HG02588 (cell line): ENCODE measurements around the gene FOXJ3.

Experiments
- ATAC-seq: cut with Tn5 transposase; IDR thresholded peaks from one replicate; pipeline ENCODE4 v1.9.1; 2021; ENCODE audit warnings: mild to moderate bottlenecking, moderate library complexity; ENCODE audit not compliant: unreplicated experiment

The FOXJ3 gene

GRCh38 chr1:42335050-42335808 is at the start of gene FOXJ3:
Gene FOXJ3, minus strand, starts transcription at chr1:42335235. Its CDS starts 24,142 bp downstream, at chr1:42311093.
- ATAC-seq = peak; percentile 78

DNA sequence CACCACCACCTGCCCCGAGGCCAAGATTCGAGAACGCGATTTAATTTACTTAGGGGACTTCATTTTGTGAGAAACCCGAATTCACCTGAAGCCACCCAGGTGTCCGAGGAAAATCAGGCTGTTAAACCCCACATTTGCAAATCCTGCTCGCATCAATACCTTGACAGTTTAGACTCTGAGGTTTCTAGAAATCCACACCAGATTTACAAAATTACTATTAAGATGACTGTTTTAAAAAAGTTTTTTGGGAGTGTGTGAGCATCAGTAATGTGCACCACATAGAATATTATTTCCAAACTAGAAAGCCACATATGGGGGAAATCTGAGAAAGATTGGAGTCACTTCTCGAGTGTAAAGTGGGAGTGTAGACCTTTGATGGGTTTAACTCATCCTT is 46.2 kb upstream of the FOXJ3 start:
- no peak for ATAC-seq

DNA sequence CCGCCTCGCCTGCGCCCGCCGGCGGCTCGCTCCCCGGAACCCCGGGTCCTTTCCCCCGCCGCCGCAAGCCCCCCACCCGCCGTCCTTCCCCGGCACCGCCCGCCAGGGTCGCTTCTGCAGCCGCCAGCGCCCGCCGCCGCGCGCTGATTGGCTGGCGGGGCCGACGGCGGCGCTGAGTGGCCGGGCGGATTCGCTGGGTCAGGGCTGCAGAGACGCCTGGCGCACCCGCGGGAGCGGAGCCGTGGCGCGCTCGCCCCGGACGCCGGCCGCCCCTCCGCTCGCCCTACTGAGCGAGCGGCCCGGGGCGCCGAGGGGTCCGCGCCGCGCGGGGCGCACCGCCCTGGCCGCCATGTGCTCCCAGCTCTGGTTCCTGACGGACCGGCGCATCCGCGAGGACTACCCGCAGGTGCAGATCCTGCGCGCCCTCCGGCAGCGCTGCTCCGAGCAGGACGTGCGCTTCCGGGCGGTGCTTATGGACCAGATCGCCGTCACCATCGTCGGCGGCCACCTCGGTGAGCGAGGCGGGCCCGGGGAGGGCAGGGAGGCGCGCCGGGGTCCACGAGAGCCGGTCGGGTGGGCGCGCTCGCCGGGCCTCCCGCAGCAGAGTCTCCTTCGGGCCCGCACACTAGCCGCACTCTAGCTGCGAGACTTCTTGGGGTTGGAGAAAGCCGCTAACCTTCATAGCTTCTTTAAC is 45.7 kb upstream of the FOXJ3 start, which contains the start of gene RIMKLA:
Gene RIMKLA (plus strand): TSS at position 207 of the 694 bp plus-strand sequence. CDS start 143 bp downstream, at position 350.
- peak; percentile 89 for ATAC-seq

DNA sequence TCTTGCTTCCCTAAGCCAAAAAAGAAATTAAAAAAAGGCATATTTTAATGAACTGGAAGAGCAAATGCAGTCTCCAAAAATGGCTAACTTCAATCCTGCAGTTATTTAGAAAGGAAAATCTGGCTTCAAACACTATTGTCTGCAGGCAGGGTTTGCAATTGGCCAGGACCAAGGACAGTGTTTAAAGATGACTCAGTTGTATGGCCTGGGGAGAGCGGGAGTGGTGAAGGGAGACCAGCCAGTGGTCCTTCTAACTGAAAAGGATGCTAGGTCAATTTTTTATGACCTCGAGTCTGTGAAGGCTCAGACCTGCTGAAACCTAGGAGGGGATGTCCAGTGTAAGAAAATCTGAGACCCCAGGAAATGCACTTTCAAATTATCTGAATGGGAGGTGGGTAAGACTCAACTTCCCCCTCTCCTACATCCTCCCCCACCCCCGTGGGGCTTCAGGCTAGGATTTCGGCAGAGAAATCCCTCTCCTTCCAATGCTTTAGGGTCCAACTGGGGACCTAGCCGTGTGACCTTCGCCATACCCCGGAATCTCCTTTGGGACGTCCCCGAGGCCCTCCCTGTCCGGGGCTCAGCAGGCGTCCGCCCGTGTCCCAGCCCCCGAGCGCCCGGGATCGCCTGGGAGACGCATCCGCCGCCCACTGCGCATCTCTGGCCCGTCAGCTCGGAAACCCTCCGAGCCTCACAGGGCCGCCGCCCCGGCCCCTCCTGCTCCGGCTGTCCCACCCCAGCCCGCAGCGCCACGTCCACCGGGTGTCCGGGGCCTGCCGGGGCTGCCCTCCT is 45.0 kb upstream of the FOXJ3 start:
- ATAC-seq = peak; percentile 41

DNA sequence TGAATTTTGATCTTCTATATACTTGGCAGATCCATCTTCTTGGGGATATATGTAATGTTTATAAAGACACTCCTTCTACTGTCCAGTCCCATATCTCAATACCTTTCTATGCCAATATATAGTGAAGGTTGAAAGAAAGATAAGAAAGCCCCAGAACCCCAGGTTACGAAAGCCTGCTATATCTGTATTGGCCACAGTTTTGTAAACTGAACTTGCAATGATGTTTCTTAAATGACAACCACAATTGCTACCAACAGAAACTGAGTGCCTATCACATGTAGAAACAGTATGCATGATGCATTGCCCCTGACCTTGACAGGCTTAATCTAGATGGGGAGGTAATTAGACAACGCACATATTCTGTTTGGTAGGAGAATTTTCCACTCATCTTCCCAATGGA is 37.8 kb upstream of the FOXJ3 start:
- no peak for ATAC-seq

DNA sequence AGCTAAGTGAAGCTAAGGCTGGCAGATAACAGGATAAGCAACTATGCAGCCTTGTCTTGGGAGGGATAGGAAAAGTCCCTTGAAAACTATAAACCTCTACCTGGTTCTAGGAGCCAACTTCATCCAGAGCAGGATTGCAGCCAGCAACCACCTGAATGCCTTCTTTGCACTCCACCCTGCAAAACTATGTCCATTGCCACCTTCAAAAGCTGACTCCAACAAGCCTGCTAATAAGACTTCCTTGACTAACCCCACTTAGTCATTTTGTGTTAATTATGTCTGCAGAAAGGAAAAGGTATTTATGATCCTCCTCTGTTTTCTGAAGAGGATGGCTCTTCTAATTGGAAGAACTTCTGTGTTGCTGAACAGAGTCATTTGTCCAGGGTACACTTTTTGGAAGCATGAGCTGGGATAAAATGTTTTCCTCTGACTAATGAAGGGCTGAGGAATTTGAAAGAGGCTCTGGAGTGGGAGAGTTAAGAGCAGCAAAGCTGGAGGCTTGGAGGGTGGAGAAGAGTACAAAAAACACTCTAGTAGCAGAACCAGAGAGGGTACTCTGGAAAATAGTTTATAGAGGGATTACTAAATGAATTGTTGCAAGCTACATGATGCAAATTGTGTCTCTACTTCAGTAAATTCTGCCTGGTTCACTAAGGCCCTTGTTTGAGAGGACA is 36.0 kb upstream of the FOXJ3 start:
- no peak for ATAC-seq

GRCh38 chr1:42369471-42369870 is 34.4 kb upstream of the FOXJ3 start:
- ATAC-seq = no peak

DNA sequence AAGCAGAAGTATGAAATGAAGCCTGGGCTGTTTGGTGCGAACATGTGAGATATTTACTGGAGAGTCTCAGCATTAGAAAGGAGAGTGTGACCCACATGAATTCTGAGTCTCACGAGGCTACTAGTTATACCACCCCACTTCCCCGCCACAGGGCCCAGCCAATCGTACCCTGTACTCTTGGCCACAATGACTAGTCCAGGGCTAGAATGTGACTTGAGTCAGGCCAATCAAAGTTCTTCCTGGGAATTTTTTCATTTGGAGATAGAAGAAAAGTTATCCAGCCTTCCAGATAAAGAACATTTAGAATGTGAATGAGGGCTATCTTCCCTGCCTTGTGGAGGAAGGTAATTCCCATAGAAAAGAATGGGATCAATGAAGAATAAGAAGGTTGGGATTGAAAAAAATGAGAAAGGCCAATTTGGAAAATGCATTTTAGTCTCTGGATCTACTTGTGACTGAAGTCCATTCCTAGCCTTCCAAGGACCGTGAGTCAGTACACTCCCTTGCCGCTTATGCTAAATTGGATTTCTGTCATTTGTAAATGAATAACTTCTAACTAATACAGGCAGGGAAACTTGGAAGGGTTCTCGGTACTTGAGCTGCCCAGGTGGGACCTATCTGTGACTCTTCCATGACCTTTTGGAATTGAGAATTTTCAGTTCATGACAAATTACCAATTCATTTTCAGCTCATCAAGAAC is 33.2 kb upstream of the FOXJ3 start:
- no peak for ATAC-seq

DNA sequence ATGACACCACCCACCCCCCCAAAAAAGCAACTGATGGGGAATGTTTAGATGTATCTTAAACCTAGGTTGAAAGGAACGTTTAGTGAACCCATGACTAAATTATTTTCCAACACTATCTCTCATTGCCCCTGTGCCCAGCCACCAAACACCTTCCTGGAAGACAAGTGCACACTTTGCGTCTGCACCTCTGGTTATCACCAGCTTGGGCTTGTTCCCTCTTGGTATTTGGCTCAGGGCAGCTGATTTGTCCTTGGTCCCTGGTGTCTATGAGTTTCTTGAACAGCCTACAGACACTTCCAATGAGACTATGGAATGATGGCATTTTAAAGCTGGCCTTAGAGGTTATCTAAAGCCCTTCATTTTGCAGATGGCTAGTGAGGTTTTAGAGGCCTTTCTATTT is 30.1 kb upstream of the FOXJ3 start:
- ATAC-seq = no peak

DNA sequence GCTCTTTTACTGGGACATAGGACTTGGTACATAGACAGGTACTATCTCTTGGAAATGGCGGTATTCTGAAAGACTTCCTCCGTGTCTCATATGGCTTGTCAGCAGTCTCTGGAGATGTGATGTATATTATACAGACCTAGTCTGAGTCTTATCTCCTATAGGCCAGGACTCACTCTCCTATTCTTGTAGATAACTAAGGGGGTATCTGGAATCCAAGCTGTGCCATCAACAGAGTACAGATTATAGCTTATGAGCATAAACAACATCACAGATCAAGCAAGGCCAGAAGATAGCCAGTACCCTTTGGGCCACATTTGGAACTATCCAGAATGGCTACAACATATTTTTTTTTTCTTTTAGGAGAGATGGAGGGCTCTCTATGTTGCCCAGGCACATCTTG is 29.5 kb upstream of the FOXJ3 start:
- ATAC-seq = no peak

DNA sequence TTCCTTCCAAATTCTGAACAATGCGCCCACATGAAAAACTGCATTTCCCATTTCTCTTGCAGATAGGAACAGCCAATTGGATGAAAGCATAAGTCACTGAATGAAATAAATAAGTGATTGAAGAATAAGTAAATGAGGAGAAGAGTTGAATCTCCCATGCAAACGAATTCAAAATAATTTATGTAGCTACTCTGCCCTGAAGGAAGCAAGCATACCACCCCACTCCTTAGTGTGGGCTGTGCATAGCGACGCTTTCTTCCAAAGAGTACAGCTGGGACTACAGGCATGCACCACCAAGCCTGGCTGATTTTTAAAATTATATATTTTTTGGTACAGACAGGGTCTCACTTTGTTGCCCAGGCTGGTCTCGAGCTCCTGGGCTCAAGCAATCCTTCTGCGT is 29.1 kb upstream of the FOXJ3 start:
- ATAC-seq = no peak

DNA sequence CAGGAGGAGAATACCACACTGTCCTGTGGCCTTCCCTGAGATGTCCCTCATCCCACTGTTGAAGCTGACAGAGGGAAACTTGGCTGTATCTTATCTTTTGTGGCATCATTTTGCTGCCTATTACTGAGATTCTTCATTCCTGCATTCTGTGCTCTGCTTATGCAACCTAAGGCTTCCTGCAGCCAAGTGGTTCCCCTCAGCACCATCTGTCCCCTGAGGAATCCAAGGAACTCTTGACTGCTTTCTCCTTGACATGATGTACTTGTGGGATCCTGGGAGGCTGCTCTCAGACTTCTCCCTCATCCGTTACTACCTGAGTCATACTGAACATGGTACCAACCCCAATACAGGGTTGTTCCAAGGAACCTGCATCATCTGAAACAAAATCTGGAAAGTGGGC is 24.4 kb upstream of the FOXJ3 start:
- ATAC-seq = no peak

DNA sequence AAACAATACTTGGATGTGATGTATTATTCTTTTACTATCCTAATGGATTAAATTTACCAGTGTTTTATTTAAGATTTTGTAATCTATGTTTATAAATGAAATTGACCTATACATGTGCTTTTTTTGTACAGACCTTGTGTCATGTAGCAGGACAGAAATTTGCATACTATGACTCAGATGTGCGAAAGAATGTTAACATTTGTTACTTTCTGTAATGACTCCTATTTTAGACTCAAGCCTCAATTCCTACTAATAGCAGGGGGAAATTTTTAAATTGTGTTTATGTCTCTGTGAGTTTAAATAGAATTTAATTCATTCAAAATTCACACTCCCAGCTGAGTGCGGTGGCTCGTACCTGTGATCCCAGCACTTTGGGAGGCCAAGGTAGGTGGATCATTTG is 23.8 kb upstream of the FOXJ3 start:
- no peak for ATAC-seq

DNA sequence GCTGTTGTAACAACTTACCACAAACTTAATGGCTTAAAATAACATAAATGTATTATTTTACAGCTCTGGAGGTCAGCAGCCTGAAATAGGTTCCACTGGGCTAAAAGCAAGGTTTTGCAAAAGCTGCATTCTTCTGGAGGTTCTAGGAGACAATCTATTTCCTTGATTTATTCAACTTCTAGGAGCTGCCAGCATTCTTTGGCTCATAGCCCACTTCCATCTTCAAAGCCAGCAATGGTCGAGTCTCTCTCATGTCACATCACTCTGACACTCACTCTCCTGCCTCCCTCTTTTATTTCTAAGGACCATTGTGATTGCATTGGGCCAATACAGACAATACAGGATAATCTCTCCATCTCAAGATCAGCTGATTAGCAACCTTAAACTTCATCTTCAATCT is 15.1 kb upstream of the FOXJ3 start:
- ATAC-seq = no peak

- ATAC-seq = no peak
Observed at GRCh38 chr1:42348498-42348897, 13.5 kb upstream of the FOXJ3 start.

- no peak for ATAC-seq
Observed at GRCh38 chr1:42343049-42343448, 8.0 kb upstream of the FOXJ3 start.

- no peak for ATAC-seq
Observed at GRCh38 chr1:42340901-42341300, 5.9 kb upstream of the FOXJ3 start.

GRCh38 chr1:42340093-42340492 is 5.1 kb upstream of the FOXJ3 start:
- ATAC-seq = no peak

DNA sequence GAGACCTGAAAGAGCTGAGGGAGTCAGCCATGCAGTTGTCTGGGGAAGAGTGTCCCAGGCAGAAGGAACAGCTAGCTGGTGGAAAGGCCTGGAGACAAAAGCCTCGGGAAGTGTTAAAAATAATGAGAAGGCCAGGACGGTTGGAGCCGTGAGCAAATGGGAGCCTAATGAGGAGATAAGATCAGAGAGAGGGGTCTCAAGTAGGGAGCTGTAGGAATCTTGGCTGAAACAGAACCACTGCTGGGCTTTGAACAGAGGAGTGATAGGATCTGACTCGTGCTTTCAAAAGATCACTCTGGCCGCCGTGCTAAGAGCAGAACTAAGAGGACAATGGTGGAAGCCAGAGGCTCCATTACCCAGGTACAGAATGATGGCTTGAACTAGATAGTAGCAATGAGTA is 1.9 kb upstream of the FOXJ3 start:
- ATAC-seq = no peak

GRCh38 chr1:42335809-42336518 is 929 bp upstream of the FOXJ3 start:
- ATAC-seq = no peak
